Kasumi-1 (cell line): ENCODE results near the gene ZNF605.
"Not testable (repeated sequence)": the region's sequence is repeated elsewhere in the genome, so short reads cannot be mapped to it uniquely, and the experiment has no call there.

Experiments used
- DNase-seq, 2 experiments: peaks; one replicate each; lab custom pipeline; 2025; lab: John Stamatoyannopoulos, UW

The ZNF605 gene

DNA sequence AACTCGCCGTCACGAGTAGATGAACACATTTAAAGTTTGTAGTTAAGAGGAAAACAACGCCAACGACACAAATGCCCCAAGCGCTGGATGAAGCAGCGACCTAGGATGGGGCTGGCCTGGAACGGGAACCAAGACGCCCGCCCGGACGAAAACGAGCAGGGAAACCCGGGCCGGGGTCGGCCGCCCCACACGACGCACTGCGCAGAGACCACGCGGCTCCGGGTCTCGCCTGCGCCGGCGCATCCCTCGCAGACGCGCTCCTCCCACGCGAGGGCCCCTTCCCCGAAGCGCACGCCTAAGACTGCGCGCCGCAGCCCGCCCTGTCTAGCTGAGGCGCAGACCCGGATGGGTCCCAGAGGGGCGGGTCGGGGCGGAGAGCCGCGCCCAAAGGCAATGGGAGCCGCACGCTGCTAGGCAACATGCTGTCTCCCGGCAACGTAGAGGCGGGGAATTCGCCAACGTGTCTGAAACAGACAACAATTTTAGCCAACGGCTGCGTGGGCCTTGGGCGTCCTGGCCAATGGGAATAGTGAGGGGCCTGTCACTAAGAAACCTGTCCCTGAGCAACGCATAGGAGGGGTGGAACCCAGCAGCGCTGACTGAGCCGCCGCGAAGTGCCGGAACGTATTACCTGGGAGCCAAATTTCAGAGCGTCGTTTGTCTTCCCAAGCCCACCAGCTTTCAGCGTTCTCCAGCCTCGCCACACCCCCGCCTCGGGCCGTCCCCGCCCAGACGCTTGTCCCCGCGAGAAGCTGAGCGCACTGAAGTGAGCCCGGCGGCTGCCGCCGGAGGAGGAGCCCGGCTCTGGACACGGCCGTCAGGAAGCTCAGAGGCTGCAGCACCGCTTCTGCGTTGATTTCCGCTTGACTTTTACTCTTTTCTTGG lies 47.7 kb downstream of the ZNF605 start:
- no peak for DNase-seq

DNA sequence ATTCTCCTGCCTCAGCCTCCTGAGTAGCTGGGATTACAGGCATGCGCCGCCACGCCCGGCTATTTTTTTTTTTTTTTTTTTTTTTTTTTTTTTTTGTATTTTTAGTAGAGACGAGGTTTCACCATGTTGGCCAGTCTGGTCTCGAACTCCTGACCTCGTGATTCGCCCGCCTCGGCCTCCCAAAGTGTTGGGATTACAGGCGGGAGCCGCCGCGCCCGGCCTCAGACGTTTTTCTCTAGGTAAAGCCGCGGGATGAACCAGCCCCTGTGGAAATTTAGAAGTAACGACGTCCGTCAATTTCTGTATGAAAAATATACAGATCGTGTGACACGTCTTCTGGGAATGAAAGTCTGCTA lies 48.3 kb downstream of the ZNF605 start:
- DNase-seq, result not testable (repeated sequence)

DNA sequence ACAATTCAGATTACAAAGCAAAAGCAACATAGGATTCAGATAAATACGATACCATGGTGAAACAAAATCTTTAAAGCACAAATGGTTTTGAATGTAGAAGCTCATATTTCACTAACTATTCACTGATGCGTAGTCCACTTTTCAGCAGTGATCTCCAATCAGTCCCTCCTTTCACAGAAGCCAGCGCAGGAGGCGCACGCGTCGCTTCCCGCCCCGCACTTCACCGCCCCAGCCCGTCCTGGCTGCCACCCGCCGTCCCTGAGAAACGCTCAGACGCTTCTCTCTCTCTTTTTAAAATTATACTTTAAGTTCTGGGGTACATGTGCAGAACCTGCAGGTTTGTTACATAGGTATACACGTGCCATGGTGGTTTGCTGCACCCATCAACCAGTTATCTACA lies 48.9 kb downstream of the ZNF605 start:
- DNase-seq, result no peak

DNA sequence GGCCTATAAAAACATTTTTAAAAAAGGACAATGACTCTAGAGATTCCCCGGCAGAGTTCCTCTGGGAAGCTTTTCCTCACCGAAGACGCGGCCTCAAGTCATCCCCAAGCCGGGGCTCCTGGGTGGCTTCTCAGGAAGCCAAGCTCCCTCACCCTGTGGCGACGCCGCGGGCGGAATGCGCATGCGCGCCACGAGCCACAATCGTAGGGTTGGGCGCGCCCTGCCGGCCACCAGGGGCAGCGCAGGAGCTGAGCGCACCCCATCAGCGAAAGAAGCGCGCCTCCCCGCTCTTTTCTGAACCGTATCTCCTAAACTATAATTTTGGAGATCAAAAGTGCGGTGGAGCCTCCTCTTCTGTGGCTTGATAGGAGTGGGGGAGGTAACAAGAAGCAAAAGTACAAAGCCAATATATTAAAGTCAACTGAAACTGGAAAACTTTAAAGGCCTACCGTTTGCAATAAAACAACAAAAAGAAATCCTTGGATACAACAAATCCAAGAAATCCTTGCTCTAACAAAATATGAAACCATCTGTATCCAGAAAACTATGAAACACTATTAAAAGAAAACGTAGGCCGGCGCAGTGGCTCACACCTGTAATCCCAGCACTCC lies 51.3 kb downstream of the ZNF605 start:
- DNase-seq, result no peak

DNA sequence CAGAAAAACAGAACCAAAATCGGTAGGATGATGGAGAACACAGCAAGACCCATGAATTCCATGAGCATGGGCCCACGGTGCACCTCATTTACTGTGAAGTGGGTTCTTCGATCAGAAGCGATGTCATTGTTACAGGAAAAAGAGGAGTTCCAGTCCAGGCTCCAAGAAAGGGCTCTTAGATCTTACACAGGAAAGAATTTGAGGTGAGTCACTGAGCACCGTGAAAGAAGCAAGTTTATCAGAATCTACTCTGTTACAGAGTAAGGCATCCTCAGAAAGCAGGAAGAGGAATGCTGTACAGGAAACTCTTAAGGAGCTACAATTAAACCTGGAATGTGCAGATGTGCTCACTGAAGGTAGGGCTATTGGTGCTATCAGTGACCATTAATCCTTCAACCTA lies 57.1 kb downstream of the ZNF605 start:
- DNase-seq, result no peak

DNA sequence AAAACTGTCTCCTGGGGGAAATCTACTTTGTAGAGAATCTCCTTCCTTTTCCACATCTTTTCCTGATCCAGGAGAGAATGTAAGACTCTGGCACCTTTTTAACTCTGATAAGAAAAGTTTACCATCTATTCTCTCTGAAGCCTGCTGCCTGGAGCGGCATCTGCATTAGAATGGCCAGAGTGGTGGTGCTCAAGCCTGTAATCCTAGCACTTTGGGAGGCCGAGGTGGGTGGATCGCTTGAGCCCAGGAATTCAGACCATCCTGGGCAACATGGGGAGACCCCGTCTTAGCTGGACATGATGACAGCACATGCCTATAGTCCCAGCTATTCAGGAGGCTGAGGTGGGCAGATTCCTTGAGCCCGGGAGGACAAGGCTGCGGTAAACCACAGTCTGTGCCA lies 67.3 kb downstream of the ZNF605 start:
- no peak for DNase-seq

DNA sequence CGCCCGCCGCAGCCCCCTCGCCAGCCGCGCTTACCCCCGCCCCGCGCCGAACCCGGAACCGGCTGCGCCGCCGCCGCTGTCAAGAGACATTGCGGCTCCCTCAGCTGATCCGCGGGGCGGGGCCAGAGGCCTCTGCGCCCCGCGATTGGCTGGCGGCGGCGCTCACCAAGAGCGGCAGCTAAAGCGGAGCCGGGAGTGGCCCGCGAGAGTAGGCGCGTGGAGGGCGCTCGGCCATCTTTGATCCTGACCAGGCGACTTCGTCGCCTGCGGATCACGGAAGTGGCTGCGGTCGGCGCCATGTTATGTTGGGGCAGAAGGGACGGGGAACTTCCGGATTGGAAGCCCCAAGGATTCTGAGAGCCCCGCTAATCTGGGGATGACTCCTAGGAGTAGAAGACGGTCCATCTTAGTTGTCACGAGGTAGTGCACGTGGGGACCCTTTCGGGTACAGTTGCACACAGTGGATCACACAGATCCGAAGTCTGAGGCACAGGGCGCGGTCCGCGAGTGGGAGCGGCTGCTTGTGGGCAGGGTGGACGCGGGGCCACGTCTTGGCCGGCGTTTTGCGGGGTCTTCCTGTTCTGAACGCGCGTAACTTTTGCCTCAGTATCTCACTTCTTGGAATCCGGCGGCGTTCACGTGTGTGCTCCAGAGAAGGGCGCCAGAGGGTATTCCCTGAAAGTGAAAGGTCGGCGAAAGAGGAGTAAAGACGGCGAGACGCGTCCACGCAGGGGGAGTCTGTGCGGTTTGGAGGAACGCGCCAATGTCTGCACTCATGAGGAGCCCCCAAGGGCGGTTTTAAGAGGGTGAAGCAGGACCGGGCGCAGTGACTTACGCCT lies 68.4 kb downstream of the ZNF605 start, which contains the start of gene CHFR:
Gene CHFR, minus strand, starts transcription at position 93 of the 839 bp plus-strand sequence. CDS start 277 bp downstream, outside the sequence.
- DNase-seq, result no peak

DNA sequence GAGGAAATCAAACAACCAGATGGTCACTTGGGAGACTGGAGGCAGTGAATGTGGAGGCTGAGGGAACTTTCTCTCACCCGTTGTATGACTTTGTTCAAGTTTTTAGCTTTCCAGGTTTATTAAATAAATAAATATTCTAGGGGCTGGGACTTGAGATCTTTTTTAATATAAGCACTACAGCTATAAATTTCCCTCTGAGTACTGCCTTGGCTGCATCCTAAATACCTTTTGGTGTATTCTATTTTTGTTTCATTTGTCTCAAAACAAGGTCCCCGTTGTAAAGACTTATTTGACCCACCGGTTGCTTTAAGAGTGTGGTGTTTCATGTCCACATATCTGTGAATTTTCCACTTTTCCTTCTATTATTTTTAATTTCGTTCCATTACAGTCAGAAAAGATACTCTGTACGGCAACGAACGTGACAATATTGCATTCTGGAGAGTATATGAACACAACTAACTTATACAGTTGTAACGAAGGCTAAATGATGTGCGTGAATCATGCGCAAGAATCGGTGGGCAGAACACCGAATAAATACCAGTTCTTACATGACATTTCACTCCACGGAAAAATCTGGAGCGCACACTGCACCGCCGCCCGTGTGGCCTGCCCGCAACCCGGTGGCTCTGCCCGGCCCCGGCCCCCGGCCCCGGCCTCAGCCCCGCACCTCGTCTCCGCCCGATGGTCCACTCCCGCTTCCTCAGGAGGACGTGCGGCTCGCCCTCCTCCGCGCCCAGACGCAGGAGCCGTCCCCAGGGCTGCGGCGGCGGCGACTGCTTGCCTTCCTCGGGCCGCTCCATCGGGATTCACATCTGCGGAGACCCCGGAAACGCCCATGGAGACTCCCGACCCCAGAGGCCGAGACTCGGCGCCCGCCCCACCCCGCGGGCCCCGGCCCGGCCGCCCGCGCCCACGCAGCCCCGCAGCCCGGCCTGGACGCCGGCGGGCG lies 69.3 kb downstream of the ZNF605 start:
- DNase-seq, result no peak

DNA sequence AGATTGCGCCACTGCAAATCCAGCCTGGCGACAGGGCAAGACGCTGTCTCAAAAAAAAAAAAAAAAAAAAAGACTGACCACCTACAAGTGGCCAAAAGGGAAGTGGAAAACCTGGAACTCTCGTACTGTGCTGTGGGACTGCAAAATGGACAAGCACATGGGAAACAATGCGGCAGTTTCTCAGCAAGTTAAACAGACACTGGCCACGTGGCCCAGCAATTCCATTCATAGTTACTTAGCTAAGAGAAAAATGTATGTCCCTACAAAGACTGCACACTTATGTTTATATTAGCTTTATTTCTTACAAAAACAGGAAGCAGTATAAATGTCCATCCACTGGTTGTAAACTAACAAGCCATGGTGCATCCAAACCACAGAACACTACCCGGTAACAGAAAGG lies 74.3 kb downstream of the ZNF605 start:
- DNase-seq, result no peak

DNA sequence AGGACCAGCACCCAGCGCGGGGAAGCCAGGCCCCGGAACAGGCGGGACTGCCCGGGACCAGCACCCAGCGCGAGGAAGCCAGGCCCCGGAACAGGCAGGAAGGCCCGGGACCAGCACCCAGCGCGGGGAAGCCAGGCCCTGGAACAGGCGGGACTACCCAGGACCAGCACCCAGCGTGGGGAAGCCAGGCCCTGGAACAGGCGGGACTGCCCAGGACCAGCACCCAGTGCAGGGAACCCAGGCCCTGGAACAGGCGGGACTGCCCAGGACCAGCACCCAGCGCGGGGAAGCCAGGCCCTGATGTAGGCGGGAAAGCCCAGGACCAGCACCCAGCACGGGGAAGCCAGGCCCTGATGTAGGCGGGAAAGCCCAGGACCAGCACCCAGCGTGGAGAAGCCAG lies 81.5 kb downstream of the ZNF605 start:
- DNase-seq, result not testable (repeated sequence)

DNA sequence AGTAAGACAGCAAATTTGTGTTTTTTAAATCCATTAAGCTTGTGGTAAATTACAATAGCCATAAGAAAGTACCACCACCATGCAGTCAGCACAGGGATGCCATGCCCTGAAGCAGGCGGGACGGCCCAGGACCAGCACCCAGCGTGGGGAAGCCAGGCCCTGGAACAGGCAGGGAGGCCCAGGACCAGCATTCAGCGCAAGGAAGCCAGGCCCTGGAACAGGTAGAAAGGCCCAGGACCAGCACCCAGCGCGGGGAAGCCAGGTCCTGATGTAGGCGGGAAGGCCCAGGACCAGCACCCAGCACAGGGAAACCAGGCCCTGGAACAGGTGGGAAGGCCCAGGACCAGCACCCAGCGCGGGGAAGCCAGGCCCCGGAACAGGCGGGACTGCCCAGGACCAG lies 81.9 kb downstream of the ZNF605 start:
- no peak for DNase-seq

DNA sequence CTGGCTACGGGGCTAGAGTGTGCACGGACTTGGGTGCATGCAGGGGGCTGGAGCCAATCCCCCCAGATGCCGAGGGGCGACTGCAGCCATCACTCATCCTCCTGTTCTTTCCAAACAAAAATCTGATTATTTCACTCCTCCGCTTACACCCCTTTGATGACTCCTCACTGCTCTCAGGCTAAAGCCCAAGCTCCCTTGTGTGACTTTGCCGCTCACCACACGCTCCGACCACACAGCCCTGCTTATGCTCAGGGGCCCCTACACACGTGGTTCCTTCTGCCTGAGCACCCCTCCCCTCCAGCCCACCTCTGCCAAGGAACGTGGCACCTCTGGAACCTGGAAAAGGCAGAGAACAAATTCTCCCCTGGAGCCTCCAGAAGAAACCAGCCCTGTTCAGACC lies 82.4 kb downstream of the ZNF605 start:
- DNase-seq, result no peak

DNA sequence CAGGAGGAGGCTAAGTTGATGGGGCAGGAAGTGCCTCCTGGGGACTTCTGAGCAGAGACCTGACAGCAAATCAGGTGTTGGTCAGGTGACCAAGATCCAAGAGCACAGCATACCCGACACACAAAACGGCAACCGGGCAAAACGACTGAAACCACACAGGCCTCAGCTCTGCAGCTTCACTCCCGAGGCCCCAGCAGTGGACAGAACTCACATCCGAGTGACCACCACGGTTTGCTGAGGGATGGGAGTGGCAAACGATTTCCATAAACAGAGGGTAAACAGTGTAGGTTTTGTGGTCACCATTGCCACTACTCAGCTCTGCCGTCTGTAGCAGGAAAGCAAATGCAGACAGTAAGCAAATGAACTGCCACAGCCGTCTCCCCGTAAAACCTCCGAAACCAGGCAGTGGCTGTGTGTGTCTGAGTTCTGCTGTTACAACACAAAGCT lies 83.1 kb downstream of the ZNF605 start:
- no peak for DNase-seq

DNA sequence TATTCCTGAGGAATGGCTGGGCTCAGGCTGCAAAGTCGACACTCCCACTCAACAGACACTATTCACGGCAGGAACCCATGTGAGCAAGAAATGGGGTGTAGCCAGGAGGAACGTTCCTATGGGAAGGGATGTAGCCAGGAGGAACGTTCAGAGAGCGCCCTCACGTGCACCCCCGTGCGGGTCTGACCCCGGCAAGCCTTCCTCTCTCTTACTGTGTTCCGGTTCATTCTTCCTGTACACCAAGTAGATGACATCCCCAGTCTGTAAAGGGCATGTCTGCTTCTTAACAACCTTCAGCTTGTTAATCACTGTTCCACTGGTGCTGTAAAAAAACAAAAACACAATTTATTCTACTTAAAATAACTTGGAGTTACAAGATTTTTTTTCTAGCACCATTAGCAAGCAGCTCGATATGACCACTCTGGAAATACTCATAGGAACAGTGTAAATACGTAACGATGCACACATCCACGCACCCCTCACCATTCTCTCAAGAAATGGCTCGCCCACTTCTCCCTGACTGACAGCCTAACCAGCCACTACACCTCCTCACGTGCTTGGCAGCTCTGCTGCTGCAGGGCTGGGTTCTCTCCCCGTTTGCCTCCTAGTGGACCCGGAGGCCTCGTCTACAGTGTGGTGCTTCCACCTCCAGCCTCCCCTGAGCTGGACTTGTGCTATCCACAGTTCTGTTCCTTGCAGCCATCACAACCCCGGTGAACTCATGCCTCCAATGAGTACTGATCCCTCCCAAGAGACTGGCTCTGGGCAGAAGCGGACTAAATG lies 83.8 kb downstream of the ZNF605 start:
- DNase-seq, result no peak

DNA sequence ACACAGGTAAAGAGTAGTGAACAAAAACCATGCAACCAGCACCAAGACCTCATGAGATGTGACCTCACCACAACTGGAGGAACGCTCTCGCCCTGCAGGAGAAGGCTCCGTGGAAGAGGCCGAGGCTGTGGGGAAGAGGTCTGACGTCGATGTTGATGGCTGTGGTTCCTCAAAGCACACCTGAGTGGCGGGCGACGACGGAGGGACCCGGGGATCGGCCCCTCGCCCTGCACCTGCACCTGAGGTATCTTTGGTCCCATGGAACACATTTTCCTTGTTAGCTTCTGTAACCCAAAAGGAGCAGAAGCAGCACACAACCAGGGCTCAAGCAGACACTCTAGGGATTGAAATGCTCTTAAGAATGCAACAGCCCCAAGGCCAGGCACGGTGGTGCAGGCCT lies 86.6 kb downstream of the ZNF605 start:
- no peak for DNase-seq
